IMR-90 (cell line): ENCODE results near the gene PRKACA. TPM values are rescaled to one million over a fixed set of nuclear protein-coding genes. Genes with fewer than 3 reads are reported as not detected.
"Not testable (repeated sequence)": the region's sequence is repeated elsewhere in the genome, so short reads cannot be mapped to it uniquely, and the experiment has no call there.

ENCODE experiments used
- ATAC-seq: fragments of 200-7000 bp; cut with Tn5 transposase; 2 replicates; pipeline ENCODE4 v1.9.1; 2020; ENCODE audit warnings: low read depth, mild to moderate bottlenecking, moderate library complexity
- BruUV-seq: library from RNA; stranded (reverse); fragments of 400-500 nt; replicated peaks from 2 replicates; lab custom pipeline; 2021; lab: Mats Ljungman, UMichigan
- CTCF ChIA-PET: fragments of 300-600 bp; formaldehyde crosslinking; extraction: SDS; loops from one replicate; lab custom pipeline; 2021; ENCODE audit warnings: antibody characterized with exemption; lab: Yijun Ruan, JAX
- POLR2A ChIA-PET: fragments of 300-600 bp; sonication (Branson Sonifier 250); formaldehyde crosslinking; loops from one replicate; lab custom pipeline; 2022; ENCODE audit warnings: antibody characterized with exemption; ENCODE audit not compliant: unreplicated experiment; lab: Charles Lee
- DNase-seq: peaks from one replicate; pipeline ENCODE4 v3.0.0; 2013
- H2AFZ ChIP-seq: replicated peaks from 2 replicates; pipeline ENCODE3; 2013; ENCODE audit warnings: low read length, mild to moderate bottlenecking; ENCODE audit not compliant: poor library complexity
- H2AK5ac ChIP-seq: 2 replicates; pipeline ENCODE4 v1.6.1; 2013; ENCODE audit warnings: low read depth, low read length, inconsistent platforms
- H2AK9ac ChIP-seq: replicated peaks from 2 replicates; pipeline ENCODE3; 2013; ENCODE audit warnings: mild to moderate bottlenecking, low read depth, low read length, moderate library complexity; ENCODE audit not compliant: poor library complexity
- H2BK120ac ChIP-seq: 2 replicates; pipeline ENCODE4 v1.6.1; 2013; ENCODE audit warnings: low read depth, low read length, inconsistent platforms
- H2BK15ac ChIP-seq: 3 replicates; pipeline ENCODE4 v1.6.1; 2013; ENCODE audit warnings: low read depth, low read length, inconsistent platforms
- H2BK20ac ChIP-seq: 2 replicates; pipeline ENCODE4 v1.6.1; 2013; ENCODE audit warnings: low read depth, mild to moderate bottlenecking, inconsistent platforms, low read length, moderate library complexity
- H2BK5ac ChIP-seq: 2 replicates; pipeline ENCODE4 v1.6.1; 2013; ENCODE audit warnings: mild to moderate bottlenecking, low read depth, low read length, inconsistent platforms; ENCODE audit not compliant: poor library complexity, severe bottlenecking
- H3K14ac ChIP-seq: replicated peaks from 2 replicates; pipeline ENCODE4 v1.6.1; 2013; ENCODE audit warnings: low read depth, low read length, inconsistent platforms
- H3K18ac ChIP-seq: 2 replicates; pipeline ENCODE4 v1.6.1; 2013; ENCODE audit warnings: low read depth, low read length, control low read depth
- H3K23ac ChIP-seq: 2 replicates; pipeline ENCODE4 v1.6.1; 2013; ENCODE audit warnings: low read depth, low read length, inconsistent platforms
- H3K27ac ChIP-seq: 2 replicates; pipeline ENCODE4 v1.5.1; 2013; ENCODE audit warnings: mild to moderate bottlenecking, control low read depth, low read length; ENCODE audit not compliant: insufficient read depth
- H3K27me3 ChIP-seq: 2 replicates; pipeline ENCODE4 v1.6.1; 2013; ENCODE audit warnings: low read length; ENCODE audit not compliant: control insufficient read depth, insufficient read depth
- H3K36me3 ChIP-seq: 2 replicates; pipeline ENCODE4 v1.6.1; 2013; ENCODE audit warnings: low read length, mixed read lengths; ENCODE audit not compliant: control insufficient read depth, insufficient read depth
- H3K4ac ChIP-seq: 2 replicates; pipeline ENCODE4 v1.6.1; 2013; ENCODE audit warnings: low read depth, low read length, inconsistent platforms
- H3K4me1 ChIP-seq: 2 replicates; pipeline ENCODE4 v1.6.1; 2013; ENCODE audit warnings: low read length, mixed read lengths; ENCODE audit not compliant: control insufficient read depth, insufficient read depth
- H3K4me2 ChIP-seq: 2 replicates; pipeline ENCODE4 v1.6.1; 2013; ENCODE audit warnings: low read depth, mild to moderate bottlenecking, control low read depth, low read length, moderate library complexity
- H3K4me3 ChIP-seq: 2 replicates; pipeline ENCODE4 v1.5.1; 2013; ENCODE audit warnings: low read depth, mild to moderate bottlenecking, control low read depth, low read length, moderate library complexity; ENCODE audit not compliant: insufficient read depth
- H3K56ac ChIP-seq: 2 replicates; pipeline ENCODE4 v1.6.1; 2013; ENCODE audit warnings: low read length, inconsistent platforms; ENCODE audit not compliant: insufficient read depth; ENCODE audit errors: extremely low read depth
- H3K79me1 ChIP-seq, 2 experiments: 2 replicates each; pipeline ENCODE4 v1.6.1; 2013; ENCODE audit warnings: low read length in 2 of 2, inconsistent platforms in 1 of 2, low read depth in 1 of 2
- H3K9ac ChIP-seq: 2 replicates; pipeline ENCODE4 v1.6.1; 2013; ENCODE audit warnings: low read depth, low read length, control low read depth
- H3K9me1 ChIP-seq: 2 replicates; pipeline ENCODE4 v1.6.1; 2013; ENCODE audit warnings: low read length, inconsistent platforms; ENCODE audit not compliant: insufficient read depth
- H3K9me3 ChIP-seq: 2 replicates; pipeline ENCODE4 v1.6.1; 2013; ENCODE audit warnings: low read length; ENCODE audit not compliant: control insufficient read depth, insufficient read depth
- H4K20me1 ChIP-seq: 2 replicates; pipeline ENCODE4 v1.6.1; 2013; ENCODE audit warnings: low read length, inconsistent platforms; ENCODE audit not compliant: insufficient read depth
- H4K5ac ChIP-seq: 2 replicates; pipeline ENCODE4 v1.6.1; 2013; ENCODE audit warnings: mild to moderate bottlenecking, low read depth, low read length, control low read depth
- H4K8ac ChIP-seq, 2 experiments: 2 replicates each; pipeline ENCODE4 v1.6.1; 2013; ENCODE audit warnings: low read depth in 2 of 2, low read length in 2 of 2, control low read depth in 1 of 2, inconsistent platforms in 1 of 2
- H4K91ac ChIP-seq: 2 replicates; pipeline ENCODE4 v1.6.1; 2013; ENCODE audit warnings: low read depth, low read length, inconsistent platforms; ENCODE audit not compliant: insufficient read depth
- MAZ ChIP-seq: IDR thresholded peaks from 2 replicates; pipeline ENCODE4 v1.6.1; 2012; ENCODE audit warnings: low read depth, mild to moderate bottlenecking, low read length, improper control_type of control experiment, moderate library complexity, borderline replicate concordance
- RAD21 ChIP-seq: IDR thresholded peaks from 2 replicates; pipeline ENCODE4 v1.6.1; 2012; ENCODE audit warnings: low read length, improper control_type of control experiment
- WGBS, 2 experiments: methylation state at CpG; one replicate each; pipeline versions ENCODE4 v1.1.5 to v1.1.7; 2013; ENCODE audit warnings: missing lambda C conversion rate in 2 of 2; ENCODE audit not compliant: insufficient read length in 1 of 2; ENCODE audit errors: extremely low coverage in 2 of 2; 5-methylcytosine and 5-hydroxymethylcytosine counted together
- dilution Hi-C: fragments of 300-500 bp; cut with HindIII; formaldehyde crosslinking; loops from one replicate; pipeline ENCODE4 v1.14.3; 2018; ENCODE audit warnings: low sequenced_read_pairs; ENCODE audit not compliant: unreplicated experiment
- in situ Hi-C: fragments of 300-500 bp; cut with MboI; formaldehyde crosslinking; loops from 3 replicates; pipeline ENCODE4 v1.14.3; 2019; ENCODE audit warnings: low sequenced_read_pairs, inconsistent platforms, mixed read lengths
- intact Hi-C: fragments of 100-400 bp; cut with micrococcal nuclease; formaldehyde crosslinking; loops from 2 replicates; pipeline ENCODE4 v1.10.0; 2022
- polyA plus RNA-seq, 3 experiments: library from polyadenylated mRNA; depleted of rRNA; stranded (reverse); fragments of >200 nt; gene quantifications; 2 replicates each; pipeline ENCODE4 v1.2.3, GENCODE V29; 2012; ENCODE audit warnings: low replicate concordance in 1 of 3
- total RNA-seq: library from RNA; depleted of rRNA; stranded (reverse); fragments of >200 nt; gene quantifications from 2 replicates; pipeline ENCODE4 v1.2.3, GENCODE V29; 2012; rRNA removed
- TF ChIP-seq, protein P1 (sequence below): conservative IDR thresholded peaks from 2 replicates; pipeline ENCODE4 v1.5.1; 2012; ENCODE audit warnings: mild to moderate bottlenecking, low read depth, low read length, improper control_type of control experiment

The PRKACA gene
- total and polyA plus RNA-seq, 2 of the 4 experiments (the other 2 are of a cell fraction) = 18.1 to 94.5 TPM

DNA sequence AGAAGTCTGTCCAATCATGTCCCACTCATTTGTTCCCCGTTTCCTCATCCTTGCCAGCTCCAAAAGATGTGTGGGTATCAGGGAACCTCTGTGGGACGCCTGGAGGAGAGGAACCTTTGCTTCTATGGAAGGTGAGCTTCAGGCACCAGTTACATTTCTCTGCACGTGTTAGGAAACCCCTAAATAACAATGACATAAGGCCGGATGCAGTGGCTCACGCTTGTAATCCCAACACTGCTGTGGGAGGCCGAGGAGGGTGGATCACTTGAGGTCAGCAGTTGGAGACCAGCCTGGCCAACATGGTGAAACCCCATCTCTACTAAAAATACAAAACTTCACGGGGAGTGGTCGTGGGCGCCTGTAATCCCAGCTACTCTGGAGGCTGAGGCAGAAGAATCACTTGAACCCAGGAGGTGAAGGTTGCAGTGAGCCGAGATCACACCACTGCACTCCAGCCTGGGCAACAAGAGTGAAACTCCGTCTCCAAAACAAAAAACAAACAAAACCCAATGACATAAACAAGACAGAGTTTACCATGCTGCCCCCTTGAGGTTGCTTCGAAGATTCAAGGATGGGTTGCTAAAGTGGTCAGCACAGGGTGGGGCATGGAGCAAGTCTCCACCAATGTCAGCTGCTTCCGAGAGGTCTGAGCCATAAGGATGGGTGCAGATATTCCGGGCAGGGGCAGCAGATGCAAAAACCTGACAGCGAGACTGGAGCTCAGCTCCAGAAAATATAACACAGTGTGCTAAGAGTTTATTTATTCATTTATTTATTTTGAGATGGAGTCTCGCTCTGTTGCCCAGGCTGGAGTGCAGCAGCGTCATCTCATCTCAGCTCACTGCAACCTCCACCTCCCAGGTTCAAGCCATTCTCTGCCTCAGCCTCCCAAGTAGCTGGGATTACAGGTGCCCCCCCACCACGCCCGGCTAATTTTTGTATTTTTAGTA lies 74.6 kb downstream of the PRKACA start:
- H3K9ac ChIP-seq, H3K27ac ChIP-seq, BruUV-seq, POLR2A ChIA-PET, H3K18ac ChIP-seq, H4K91ac ChIP-seq, H3K27me3 ChIP-seq, H3K36me3 ChIP-seq, H2BK15ac ChIP-seq, H2AK5ac ChIP-seq, H4K20me1 ChIP-seq, dilution Hi-C loops, H4K5ac ChIP-seq, intact Hi-C loops, H2BK120ac ChIP-seq, H3K4ac ChIP-seq, H3K56ac ChIP-seq, H3K9me1 ChIP-seq, H3K23ac ChIP-seq, H3K79me1 ChIP-seq, H2BK20ac ChIP-seq, H3K9me3 ChIP-seq, H3K4me3 ChIP-seq, H3K14ac ChIP-seq, in situ Hi-C loops, H2BK5ac ChIP-seq, H3K4me1 ChIP-seq, H4K8ac ChIP-seq, H3K4me2 ChIP-seq: not testable (repeated sequence)
- H2AK9ac ChIP-seq = peak overlapping the region; percentile 77
- peak overlapping the region; percentile 61 for H2AFZ ChIP-seq
- DNase-seq (peak; percentile 50), ATAC-seq (peak; percentile 72)
- TF ChIP-seq RAD21 (peak; percentile 22; the same call in 1 of the 2 replicates), MAZ (peak; percentile 23; the same call in 1 of the 2 replicates)
- TF ChIP-seq, protein P1, sequence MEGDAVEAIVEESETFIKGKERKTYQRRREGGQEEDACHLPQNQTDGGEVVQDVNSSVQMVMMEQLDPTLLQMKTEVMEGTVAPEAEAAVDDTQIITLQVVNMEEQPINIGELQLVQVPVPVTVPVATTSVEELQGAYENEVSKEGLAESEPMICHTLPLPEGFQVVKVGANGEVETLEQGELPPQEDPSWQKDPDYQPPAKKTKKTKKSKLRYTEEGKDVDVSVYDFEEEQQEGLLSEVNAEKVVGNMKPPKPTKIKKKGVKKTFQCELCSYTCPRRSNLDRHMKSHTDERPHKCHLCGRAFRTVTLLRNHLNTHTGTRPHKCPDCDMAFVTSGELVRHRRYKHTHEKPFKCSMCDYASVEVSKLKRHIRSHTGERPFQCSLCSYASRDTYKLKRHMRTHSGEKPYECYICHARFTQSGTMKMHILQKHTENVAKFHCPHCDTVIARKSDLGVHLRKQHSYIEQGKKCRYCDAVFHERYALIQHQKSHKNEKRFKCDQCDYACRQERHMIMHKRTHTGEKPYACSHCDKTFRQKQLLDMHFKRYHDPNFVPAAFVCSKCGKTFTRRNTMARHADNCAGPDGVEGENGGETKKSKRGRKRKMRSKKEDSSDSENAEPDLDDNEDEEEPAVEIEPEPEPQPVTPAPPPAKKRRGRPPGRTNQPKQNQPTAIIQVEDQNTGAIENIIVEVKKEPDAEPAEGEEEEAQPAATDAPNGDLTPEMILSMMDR = peak; percentile 53
- WGBS, 2 experiments = 48% methylated on average over 2 of the region's 19 CpGs; no CpG with 5 or more reads in 1 of the 2 experiments
- CTCF ChIA-PET = interaction anchor here (0.6 to 1.5 kb wide), 4 partner anchors 14 to 29 kb away, joined by 3 to 6 read pairs (median 4); partner anchors contain the start of gene MISP3

Other genes with a start within 250 kb of the PRKACA start
- gene NANOS3, start 240.6 kb downstream of the PRKACA start, total RNA-seq = not detected in 2 replicates
- 0.63 and 0.85 TPM in 2 replicates for gene NANOS3, start 240.6 kb downstream of the PRKACA start, polyA plus RNA-seq (2012; rRNA removed)
- gene BRME1, start 211.6 kb downstream of the PRKACA start, total RNA-seq = 0.18 and 0.28 TPM in 2 replicates
- gene BRME1, start 211.6 kb downstream of the PRKACA start, polyA plus RNA-seq (2012; rRNA removed) = 0.38 and 0.56 TPM in 2 replicates
- gene CC2D1A, start 211.6 kb downstream of the PRKACA start, total RNA-seq = 3.9 and 4.1 TPM in 2 replicates
- gene CC2D1A, start 211.6 kb downstream of the PRKACA start, polyA plus RNA-seq (2012; rRNA removed) = 12.4 and 14.7 TPM in 2 replicates
- under 0.01 TPM in 2 replicates for gene PODNL1, start 179.3 kb downstream of the PRKACA start, total RNA-seq
- 2.3 and 2.4 TPM in 2 replicates for gene PODNL1, start 179.3 kb downstream of the PRKACA start, polyA plus RNA-seq (2012; rRNA removed)
- gene DCAF15, start 165.3 kb downstream of the PRKACA start, total RNA-seq = 6.8 and 7.5 TPM in 2 replicates
- gene DCAF15, start 165.3 kb downstream of the PRKACA start, polyA plus RNA-seq (2012; rRNA removed) = 31.0 and 31.9 TPM in 2 replicates
- 0.36 and 0.83 TPM in 2 replicates for gene RFX1, start 111.4 kb downstream of the PRKACA start, total RNA-seq
- gene RFX1, start 111.4 kb downstream of the PRKACA start, polyA plus RNA-seq (2012; rRNA removed) = 3.1 TPM in 2 replicates
- not detected in 2 replicates for gene RLN3, start 89.6 kb downstream of the PRKACA start, total RNA-seq
- gene RLN3, start 89.6 kb downstream of the PRKACA start, polyA plus RNA-seq (2012; rRNA removed) = not detected in 2 replicates
- 2.8 and 2.9 TPM in 2 replicates for gene IL27RA, start 86.0 kb downstream of the PRKACA start, total RNA-seq
- gene IL27RA, start 86.0 kb downstream of the PRKACA start, polyA plus RNA-seq (2012; rRNA removed) = 4.7 and 5.1 TPM in 2 replicates
- under 0.01 and 0.18 TPM in 2 replicates for gene PALM3, start 55.7 kb downstream of the PRKACA start, total RNA-seq
- 0.52 and 0.84 TPM in 2 replicates for gene PALM3, start 55.7 kb downstream of the PRKACA start, polyA plus RNA-seq (2012; rRNA removed)
- gene MISP3, start 45.0 kb downstream of the PRKACA start, total RNA-seq = under 0.01 TPM in 2 replicates
- gene MISP3, start 45.0 kb downstream of the PRKACA start, polyA plus RNA-seq (2012; rRNA removed) = 0.68 and 0.86 TPM in 2 replicates
- gene C19orf67, start 32.0 kb downstream of the PRKACA start, total RNA-seq = not detected in 2 replicates
- gene C19orf67, start 32.0 kb downstream of the PRKACA start, polyA plus RNA-seq (2012; rRNA removed) = not detected in 2 replicates
- 6.5 and 7.5 TPM in 2 replicates for gene SAMD1, start 27.0 kb downstream of the PRKACA start, total RNA-seq
- 14.1 and 16.3 TPM in 2 replicates for gene SAMD1, start 27.0 kb downstream of the PRKACA start, polyA plus RNA-seq (2012; rRNA removed)
- gene ASF1B, start 18.8 kb upstream of the PRKACA start, total RNA-seq = 10.4 and 13.1 TPM in 2 replicates
- gene ASF1B, start 18.8 kb upstream of the PRKACA start, polyA plus RNA-seq (2012; rRNA removed) = 11.3 and 12.1 TPM in 2 replicates
- gene ADGRL1, start 88.4 kb upstream of the PRKACA start, total RNA-seq = 0.72 and 1.4 TPM in 2 replicates
- 2.2 and 2.4 TPM in 2 replicates for gene ADGRL1, start 88.4 kb upstream of the PRKACA start, polyA plus RNA-seq (2012; rRNA removed)